KMS-11 (cell line): ENCODE data around the gene NUP210L.
A peak's percentile ranks its signal among the peaks of the same experiment; 100 is the strongest.

Source experiments
- H2AFZ ChIP-seq: fragments of 200-600 bp; sonication (generic); 2 replicates; pipeline ENCODE4 v1.6.1; 2016; ENCODE audit warnings: antibody characterized with exemption, mixed run types, low read depth
- H3K27ac ChIP-seq: fragments of 200-600 bp; sonication (generic); 2 replicates; pipeline ENCODE4 v1.6.1; 2016; ENCODE audit warnings: mild to moderate bottlenecking, mixed run types
- H3K27me3 ChIP-seq: fragments of 200-600 bp; sonication (generic); 2 replicates; pipeline ENCODE4 v1.6.1; 2017; ENCODE audit warnings: mild to moderate bottlenecking, low read depth, mixed run types, moderate library complexity; ENCODE audit not compliant: insufficient read depth
- H3K36me3 ChIP-seq: fragments of 200-600 bp; sonication (generic); 2 replicates; pipeline ENCODE4 v1.6.1; 2017; ENCODE audit warnings: mild to moderate bottlenecking, mixed run types; ENCODE audit not compliant: insufficient read depth
- H3K4me1 ChIP-seq: fragments of 200-600 bp; sonication (generic); 2 replicates; pipeline ENCODE4 v1.6.1; 2016; ENCODE audit warnings: mild to moderate bottlenecking, low read depth, mixed run types; ENCODE audit not compliant: poor library complexity, severe bottlenecking
- H3K4me2 ChIP-seq: fragments of 200-600 bp; sonication (generic); 2 replicates; pipeline ENCODE4 v1.7.0; 2016; ENCODE audit warnings: mild to moderate bottlenecking, mixed run types
- H3K4me3 ChIP-seq: fragments of 200-600 bp; sonication (generic); IDR thresholded peaks from 2 replicates; pipeline ENCODE4 v1.6.1; 2017; ENCODE audit warnings: low read depth, low read length, mixed read lengths; ENCODE audit not compliant: insufficient read depth
- H3K79me2 ChIP-seq: fragments of 200-600 bp; sonication (generic); 2 replicates; pipeline ENCODE4 v1.6.1; 2016; ENCODE audit warnings: low read depth, mixed run types; ENCODE audit not compliant: insufficient read depth
- H3K9ac ChIP-seq: fragments of 200-600 bp; sonication (generic); 2 replicates; pipeline ENCODE4 v1.6.1; 2016; ENCODE audit warnings: mild to moderate bottlenecking, mixed run types
- H4K20me1 ChIP-seq: fragments of 200-600 bp; sonication (generic); 2 replicates; pipeline ENCODE4 v1.6.1; 2016; ENCODE audit warnings: mild to moderate bottlenecking, mixed run types; ENCODE audit not compliant: insufficient read depth
- CTCF ChIP-seq: fragments of 200-600 bp; sonication (generic); conservative IDR thresholded peaks from 2 replicates; pipeline ENCODE4 v1.6.1; 2017; ENCODE audit warnings: low read depth, mild to moderate bottlenecking, antibody characterized with exemption, low read length, moderate library complexity, mixed read lengths

NUP210L gene

GRCh38 chr1:153968000-153968363 lies 186.9 kb downstream of the NUP210L start:
- Histone ChIP-seq H2AFZ (peak overlapping the region; percentile 85), H3K79me2 (peaks cover 22% of the 10 kb centered on the region), H3K27ac (peak overlapping the region; percentile 81), H4K20me1 (no peaks in the 10 kb centered on the region), H3K9ac (peak overlapping the region; percentile 82), H3K36me3 (no peaks in the 10 kb centered on the region), H3K4me1 (peaks cover 49% of the 10 kb centered on the region), H3K27me3 (no peaks in the 10 kb centered on the region), H3K4me2 (peak overlapping the region; percentile 77), H3K4me3 (peak overlapping the region; percentile 100)
- TF ChIP-seq CTCF, result peak; percentile 56

DNA sequence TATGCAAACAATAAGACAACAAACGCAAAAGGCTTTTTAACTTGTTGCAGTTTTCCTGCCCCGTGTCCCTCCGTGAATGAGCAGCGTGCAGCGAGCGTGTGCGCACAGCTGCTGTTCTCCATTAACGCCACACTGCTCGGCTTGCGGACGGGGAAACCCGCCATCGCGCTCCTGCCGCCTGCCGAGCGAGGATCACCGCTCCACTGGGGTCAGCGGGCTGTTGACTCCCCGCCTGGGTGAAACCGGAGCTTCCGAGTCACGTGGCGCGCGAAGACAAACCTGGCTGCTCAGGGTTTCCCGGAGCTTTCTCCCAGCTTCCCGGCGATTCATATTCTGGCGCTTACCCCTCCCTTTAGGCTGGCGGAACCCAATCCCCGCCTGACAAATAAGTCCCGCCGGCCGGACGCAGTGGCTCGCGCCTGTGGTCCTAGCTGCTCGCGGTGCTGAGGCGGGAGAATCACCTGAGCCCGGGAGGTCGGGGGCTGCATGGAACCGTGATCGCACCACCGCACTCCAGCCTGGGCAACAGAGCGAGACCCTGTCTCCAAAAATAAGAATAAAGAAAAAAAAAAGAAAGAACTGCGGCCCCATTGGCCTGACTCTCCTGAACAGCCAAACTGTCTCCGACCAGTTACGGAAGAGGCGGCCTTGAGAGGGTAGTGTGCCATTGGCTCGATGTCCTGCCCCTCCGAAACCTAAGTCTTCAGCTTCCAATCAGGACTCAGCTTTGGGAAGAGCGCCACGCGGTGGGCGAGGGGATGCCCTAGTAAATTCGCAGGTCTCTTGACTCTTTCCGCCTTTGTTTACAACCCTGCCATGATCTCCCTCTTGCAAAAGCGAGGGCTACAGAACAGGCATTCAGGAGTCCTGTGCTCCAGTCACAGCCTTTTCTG lies 187.5 kb downstream of the NUP210L start, which contains the start of gene CREB3L4:
TSS of gene CREB3L4 (plus strand) at position 796 of the 893 bp plus-strand sequence. CDS start 624 bp downstream, outside the sequence.
- Histone ChIP-seq H3K4me3 (peak within 1 kb of the TSS; percentile 100), H3K27ac (peak within 1 kb of the TSS; percentile 81), H3K4me1 (peaks cover 55% of the 10 kb centered on the region), H4K20me1 (no peaks in the 10 kb centered on the region), H3K79me2 (peaks cover 28% of the 10 kb centered on the region), H3K27me3 (no peaks in the 10 kb centered on the region), H3K9ac (peak within 1 kb of the TSS; percentile 82), H3K36me3 (no peaks in the 10 kb centered on the region), H3K4me2 (peak within 1 kb of the TSS; percentile 77), H2AFZ (peak within 1 kb of the TSS; percentile 85)
- peak; percentile 68; the same call in 1 of the 2 replicates for TF ChIP-seq CTCF

- peak overlapping the region; percentile 48 for H3K9ac ChIP-seq
- H3K27me3 ChIP-seq, result no peaks in the 10 kb centered on the region
- peak overlapping the region; percentile 98 for H3K4me3 ChIP-seq
- H2AFZ ChIP-seq, result peak overlapping the region; percentile 72
- no peak for TF ChIP-seq CTCF
- H4K20me1 ChIP-seq, result no peaks in the 10 kb centered on the region
- H3K4me2 ChIP-seq, result peak overlapping the region; percentile 99
- H3K36me3 ChIP-seq, result no peaks in the 10 kb centered on the region
- H3K79me2 ChIP-seq, result peaks cover 33% of the 10 kb centered on the region
- peaks cover 61% of the 10 kb centered on the region for H3K4me1 ChIP-seq
- H3K27ac ChIP-seq, result peak overlapping the region; percentile 25
These were observed 191.0 kb downstream of the NUP210L start for GRCh38 chr1:153963850-153964331.

GRCh38 chr1:153963030-153963849 lies 191.6 kb downstream of the NUP210L start, which contains the start of gene SLC39A1:
Gene SLC39A1 (minus strand): TSS chr1:153963537. CDS start chr1:153962715, 822 bp downstream.
- Histone ChIP-seq H3K4me3 (peak within 1 kb of the TSS; percentile 98), H2AFZ (peak within 1 kb of the TSS; percentile 72), H3K27me3 (no peaks in the 10 kb centered on the region), H3K4me1 (peaks cover 61% of the 10 kb centered on the region), H3K79me2 (peaks cover 33% of the 10 kb centered on the region), H3K27ac (peak within 1 kb of the TSS; percentile 25), H4K20me1 (no peaks in the 10 kb centered on the region), H3K4me2 (peak within 1 kb of the TSS; percentile 99), H3K36me3 (no peaks in the 10 kb centered on the region), H3K9ac (peak within 1 kb of the TSS; percentile 48)
- TF ChIP-seq CTCF, result no peak
